ENCODE measurements around the gene ACTRT2. TPM values are rescaled to one million over a fixed set of nuclear protein-coding genes. Genes with fewer than 3 reads are reported as not detected.

Gene ACTRT2
- total RNA-seq, 1 experiment from 2014 or later: not detected

- Mint-ChIP-seq H3K4me1 (peaks cover 0 to 25% of the 10 kb centered on the region in 2 experiments; a peak in 2 of 4 replicates), H3K36me3 (ENCODE audit: insufficient read depth in 1 of 3, low read depth in 3 of 3) (peaks cover 0 to 18% (median 2%) of the 10 kb centered on the region in 3 experiments; a peak in 4 of 7 replicates), H3K9me3 (peaks cover 8 to 49% of the 10 kb centered on the region in 2 experiments; a peak in 4 of 5 replicates), H3K27me3 (ENCODE audit: low read depth) (peaks cover 6% of the 10 kb centered on the region), H3K27ac (no peak overlapping the region), H3K4me3 (no peak overlapping the region)
- H3K23me2 ChIP-seq (ENCODE audit: insufficient read length, low read depth, low read length, poor library complexity, severe bottlenecking): no peaks in the 10 kb centered on the region
- no peak overlapping the region for H2BK12ac ChIP-seq (ENCODE audit: insufficient read length, low read depth, low read length)
- H3K9me3 ChIP-seq (ENCODE audit: control insufficient read depth, low read depth, low read length): peaks cover 10% of the 10 kb centered on the region
- no peak overlapping the region for H2BK15ac ChIP-seq (ENCODE audit: low read depth, low read length)
- H3K4me2 ChIP-seq (ENCODE audit: insufficient read depth, insufficient read length, low read length): no peak overlapping the region
- H3K23ac ChIP-seq (ENCODE audit: insufficient read length, low read depth, low read length): no peak overlapping the region
- no peaks in the 10 kb centered on the region for H3K79me1 ChIP-seq (ENCODE audit: insufficient read depth, low read depth, low read length, poor library complexity, severe bottlenecking)
- no peak overlapping the region for H2BK120ac ChIP-seq (ENCODE audit: low read depth, low read length, poor library complexity, severe bottlenecking)
- H3T11ph ChIP-seq (ENCODE audit: low read length): no peak overlapping the region
- H3K14ac ChIP-seq (ENCODE audit: insufficient read depth, low read length): no peak overlapping the region
- H3K79me2 ChIP-seq (ENCODE audit: insufficient read depth, low read length): no peaks in the 10 kb centered on the region
- H4K5ac ChIP-seq (ENCODE audit: insufficient read length, low read depth, low read length): no peak overlapping the region
- H3K4me1 ChIP-seq (ENCODE audit: insufficient read depth, low read length): no peaks in the 10 kb centered on the region
- TF ChIP-seq, protein P1, sequence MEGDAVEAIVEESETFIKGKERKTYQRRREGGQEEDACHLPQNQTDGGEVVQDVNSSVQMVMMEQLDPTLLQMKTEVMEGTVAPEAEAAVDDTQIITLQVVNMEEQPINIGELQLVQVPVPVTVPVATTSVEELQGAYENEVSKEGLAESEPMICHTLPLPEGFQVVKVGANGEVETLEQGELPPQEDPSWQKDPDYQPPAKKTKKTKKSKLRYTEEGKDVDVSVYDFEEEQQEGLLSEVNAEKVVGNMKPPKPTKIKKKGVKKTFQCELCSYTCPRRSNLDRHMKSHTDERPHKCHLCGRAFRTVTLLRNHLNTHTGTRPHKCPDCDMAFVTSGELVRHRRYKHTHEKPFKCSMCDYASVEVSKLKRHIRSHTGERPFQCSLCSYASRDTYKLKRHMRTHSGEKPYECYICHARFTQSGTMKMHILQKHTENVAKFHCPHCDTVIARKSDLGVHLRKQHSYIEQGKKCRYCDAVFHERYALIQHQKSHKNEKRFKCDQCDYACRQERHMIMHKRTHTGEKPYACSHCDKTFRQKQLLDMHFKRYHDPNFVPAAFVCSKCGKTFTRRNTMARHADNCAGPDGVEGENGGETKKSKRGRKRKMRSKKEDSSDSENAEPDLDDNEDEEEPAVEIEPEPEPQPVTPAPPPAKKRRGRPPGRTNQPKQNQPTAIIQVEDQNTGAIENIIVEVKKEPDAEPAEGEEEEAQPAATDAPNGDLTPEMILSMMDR (conservative IDR thresholded peaks at IDR 0.05): no peak
- no CpG with 5 or more reads among the region's 17 CpGs for WGBS (ENCODE audit: extremely low coverage, insufficient read length, low lambda C conversion rate)
- no peak overlapping the region for H3K18ac ChIP-seq (ENCODE audit: insufficient read length, low read depth, low read length)
- no peak overlapping the region for H4K8ac ChIP-seq (replicated peaks; ENCODE audit: insufficient read length, low read depth, low read length)
- H4K91ac ChIP-seq (ENCODE audit: insufficient read length, low read depth, low read length): no peak overlapping the region
- H2BK20ac ChIP-seq (ENCODE audit: low read depth, low read length, poor library complexity, severe bottlenecking): no peak overlapping the region
- H3K27me3 ChIP-seq (ENCODE audit: insufficient read depth, low read length): no peaks in the 10 kb centered on the region; the same call in 1 of the 2 replicates
- H3K9ac ChIP-seq (ENCODE audit: extremely low read depth, insufficient read length, low read length): no peak overlapping the region
- H3K27ac ChIP-seq (ENCODE audit: insufficient read length, low read depth, low read length): no peak overlapping the region
- DNase-seq: no peak
- H2BK5ac ChIP-seq (ENCODE audit: insufficient read length, low read length): no peak overlapping the region
- H2AFZ ChIP-seq (ENCODE audit: low read length): no peak overlapping the region
- no peak overlapping the region for H3K4ac ChIP-seq (ENCODE audit: low read depth, low read length)
- H2AK5ac ChIP-seq (ENCODE audit: insufficient read length, low read length): no peak overlapping the region
- no peaks in the 10 kb centered on the region for H4K20me1 ChIP-seq (ENCODE audit: control insufficient read depth, insufficient read depth, insufficient read length)
- no peak overlapping the region for H3K56ac ChIP-seq (ENCODE audit: insufficient read length, low read depth, low read length)
These were observed 3.7 kb upstream of the ACTRT2 start for GRCh38 chr1:3017440-3018050.
